ENCODE measurements around the gene ZNF407.

The ZNF407 gene

DNA sequence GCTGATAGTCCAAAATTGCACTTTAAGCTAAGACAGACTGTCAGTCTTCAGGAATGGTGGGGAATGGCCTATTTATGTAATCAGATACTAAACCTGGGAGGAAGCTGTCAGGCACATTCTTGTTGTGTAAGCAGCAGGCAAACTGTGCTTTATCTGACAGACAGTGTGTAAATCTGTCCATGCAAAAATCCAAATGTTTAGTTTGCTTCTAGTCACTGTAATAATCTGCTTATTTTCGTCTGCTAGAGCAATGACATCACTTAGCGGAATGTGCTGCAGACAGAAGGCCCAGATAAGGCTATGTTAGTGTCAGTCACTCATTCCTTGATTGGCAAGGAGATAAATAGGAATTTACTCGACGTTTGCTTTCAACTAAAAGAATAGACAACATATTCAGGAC, 263.5 kb downstream of the ZNF407 start (continued):
- TF ChIP-seq ZNF274 (IDR thresholded peaks at IDR 0.05; ENCODE audit: low read length), result no peak
- no peak for TF ChIP-seq ZNF274 (tag by site-specific recombination; IDR thresholded peaks at IDR 0.05; ENCODE audit: borderline replicate concordance)
- TF ChIP-seq, protein P1, sequence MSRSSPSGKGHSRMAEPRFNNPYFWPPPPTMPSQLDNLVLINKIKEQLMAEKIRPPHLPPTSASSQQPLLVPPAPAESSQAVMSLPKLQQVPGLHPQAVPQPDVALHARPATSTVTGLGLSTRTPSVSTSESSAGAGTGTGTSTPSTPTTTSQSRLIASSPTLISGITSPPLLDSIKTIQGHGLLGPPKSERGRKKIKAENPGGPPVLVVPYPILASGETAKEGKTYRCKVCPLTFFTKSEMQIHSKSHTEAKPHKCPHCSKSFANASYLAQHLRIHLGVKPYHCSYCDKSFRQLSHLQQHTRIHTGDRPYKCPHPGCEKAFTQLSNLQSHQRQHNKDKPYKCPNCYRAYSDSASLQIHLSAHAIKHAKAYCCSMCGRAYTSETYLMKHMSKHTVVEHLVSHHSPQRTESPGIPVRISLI (tag by site-specific recombination; IDR thresholded peaks at IDR 0.05), result no peak
- no peak for TF ChIP-seq ZNF341 (tag by site-specific recombination; IDR thresholded peaks at IDR 0.05; ENCODE audit: low read depth)
- TF ChIP-seq, protein P2, sequence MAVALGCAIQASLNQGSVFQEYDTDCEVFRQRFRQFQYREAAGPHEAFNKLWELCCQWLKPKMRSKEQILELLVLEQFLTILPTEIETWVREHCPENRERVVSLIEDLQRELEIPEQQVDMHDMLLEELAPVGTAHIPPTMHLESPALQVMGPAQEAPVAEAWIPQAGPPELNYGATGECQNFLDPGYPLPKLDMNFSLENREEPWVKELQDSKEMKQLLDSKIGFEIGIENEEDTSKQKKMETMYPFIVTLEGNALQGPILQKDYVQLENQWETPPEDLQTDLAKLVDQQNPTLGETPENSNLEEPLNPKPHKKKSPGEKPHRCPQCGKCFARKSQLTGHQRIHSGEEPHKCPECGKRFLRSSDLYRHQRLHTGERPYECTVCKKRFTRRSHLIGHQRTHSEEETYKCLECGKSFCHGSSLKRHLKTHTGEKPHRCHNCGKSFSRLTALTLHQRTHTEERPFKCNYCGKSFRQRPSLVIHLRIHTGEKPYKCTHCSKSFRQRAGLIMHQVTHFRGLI (tag by site-specific recombination; IDR thresholded peaks at IDR 0.05), result no peak
- TF ChIP-seq RBAK (tag by site-specific recombination; IDR thresholded peaks at IDR 0.05), result no peak
- TF ChIP-seq ZNF37A (tag by site-specific recombination; IDR thresholded peaks at IDR 0.05), result no peak
- no peak for TF ChIP-seq ZNF223 (tag by site-specific recombination; IDR thresholded peaks at IDR 0.05)
- no peak for TF ChIP-seq SP3 (tag by site-specific recombination; IDR thresholded peaks at IDR 0.05)
- TF ChIP-seq, protein P3, sequence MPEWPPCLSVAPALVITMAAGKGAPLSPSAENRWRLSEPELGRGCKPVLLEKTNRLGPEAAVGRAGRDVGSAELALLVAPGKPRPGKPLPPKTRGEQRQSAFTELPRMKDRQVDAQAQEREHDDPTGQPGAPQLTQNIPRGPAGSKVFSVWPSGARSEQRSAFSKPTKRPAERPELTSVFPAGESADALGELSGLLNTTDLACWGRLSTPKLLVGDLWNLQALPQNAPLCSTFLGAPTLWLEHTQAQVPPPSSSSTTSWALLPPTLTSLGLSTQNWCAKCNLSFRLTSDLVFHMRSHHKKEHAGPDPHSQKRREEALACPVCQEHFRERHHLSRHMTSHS (tag by site-specific recombination; IDR thresholded peaks at IDR 0.05), result peak; percentile 90
- TF ChIP-seq, protein P4, sequence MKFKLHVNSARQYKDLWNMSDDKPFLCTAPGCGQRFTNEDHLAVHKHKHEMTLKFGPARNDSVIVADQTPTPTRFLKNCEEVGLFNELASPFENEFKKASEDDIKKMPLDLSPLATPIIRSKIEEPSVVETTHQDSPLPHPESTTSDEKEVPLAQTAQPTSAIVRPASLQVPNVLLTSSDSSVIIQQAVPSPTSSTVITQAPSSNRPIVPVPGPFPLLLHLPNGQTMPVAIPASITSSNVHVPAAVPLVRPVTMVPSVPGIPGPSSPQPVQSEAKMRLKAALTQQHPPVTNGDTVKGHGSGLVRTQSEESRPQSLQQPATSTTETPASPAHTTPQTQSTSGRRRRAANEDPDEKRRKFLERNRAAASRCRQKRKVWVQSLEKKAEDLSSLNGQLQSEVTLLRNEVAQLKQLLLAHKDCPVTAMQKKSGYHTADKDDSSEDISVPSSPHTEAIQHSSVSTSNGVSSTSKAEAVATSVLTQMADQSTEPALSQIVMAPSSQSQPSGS (tag by site-specific recombination; IDR thresholded peaks at IDR 0.05; ENCODE audit: low read depth), result peak; percentile 80
- peak; percentile 60; the same call in 1 of the 2 replicates for TF ChIP-seq ZNF596 (tag by site-specific recombination; IDR thresholded peaks at IDR 0.05)
- no peak for TF ChIP-seq ZNF785 (tag by site-specific recombination; IDR thresholded peaks at IDR 0.05)
- TF ChIP-seq ZNF350 (tag by site-specific recombination; IDR thresholded peaks at IDR 0.05), result no peak
- no peak for TF ChIP-seq ZNF658 (tag by site-specific recombination; IDR thresholded peaks at IDR 0.05)
- no peak for TF ChIP-seq ZNF555 (tag by site-specific recombination; conservative IDR thresholded peaks at IDR 0.05)
- TF ChIP-seq, protein P5, sequence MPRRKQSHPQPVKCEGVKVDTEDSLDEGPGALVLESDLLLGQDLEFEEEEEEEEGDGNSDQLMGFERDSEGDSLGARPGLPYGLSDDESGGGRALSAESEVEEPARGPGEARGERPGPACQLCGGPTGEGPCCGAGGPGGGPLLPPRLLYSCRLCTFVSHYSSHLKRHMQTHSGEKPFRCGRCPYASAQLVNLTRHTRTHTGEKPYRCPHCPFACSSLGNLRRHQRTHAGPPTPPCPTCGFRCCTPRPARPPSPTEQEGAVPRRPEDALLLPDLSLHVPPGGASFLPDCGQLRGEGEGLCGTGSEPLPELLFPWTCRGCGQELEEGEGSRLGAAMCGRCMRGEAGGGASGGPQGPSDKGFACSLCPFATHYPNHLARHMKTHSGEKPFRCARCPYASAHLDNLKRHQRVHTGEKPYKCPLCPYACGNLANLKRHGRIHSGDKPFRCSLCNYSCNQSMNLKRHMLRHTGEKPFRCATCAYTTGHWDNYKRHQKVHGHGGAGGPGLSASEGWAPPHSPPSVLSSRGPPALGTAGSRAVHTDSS (tag by site-specific recombination; IDR thresholded peaks at IDR 0.05), result 0 out of 2 replicates have a peak, but pooled peaks have one; percentile 23
- TF ChIP-seq ZNF530 (tag by site-specific recombination; IDR thresholded peaks at IDR 0.05; ENCODE audit: low read depth), result no peak
- no peak for TF ChIP-seq ZNF677 (tag by site-specific recombination; IDR thresholded peaks at IDR 0.05)
- TF ChIP-seq, protein P6, sequence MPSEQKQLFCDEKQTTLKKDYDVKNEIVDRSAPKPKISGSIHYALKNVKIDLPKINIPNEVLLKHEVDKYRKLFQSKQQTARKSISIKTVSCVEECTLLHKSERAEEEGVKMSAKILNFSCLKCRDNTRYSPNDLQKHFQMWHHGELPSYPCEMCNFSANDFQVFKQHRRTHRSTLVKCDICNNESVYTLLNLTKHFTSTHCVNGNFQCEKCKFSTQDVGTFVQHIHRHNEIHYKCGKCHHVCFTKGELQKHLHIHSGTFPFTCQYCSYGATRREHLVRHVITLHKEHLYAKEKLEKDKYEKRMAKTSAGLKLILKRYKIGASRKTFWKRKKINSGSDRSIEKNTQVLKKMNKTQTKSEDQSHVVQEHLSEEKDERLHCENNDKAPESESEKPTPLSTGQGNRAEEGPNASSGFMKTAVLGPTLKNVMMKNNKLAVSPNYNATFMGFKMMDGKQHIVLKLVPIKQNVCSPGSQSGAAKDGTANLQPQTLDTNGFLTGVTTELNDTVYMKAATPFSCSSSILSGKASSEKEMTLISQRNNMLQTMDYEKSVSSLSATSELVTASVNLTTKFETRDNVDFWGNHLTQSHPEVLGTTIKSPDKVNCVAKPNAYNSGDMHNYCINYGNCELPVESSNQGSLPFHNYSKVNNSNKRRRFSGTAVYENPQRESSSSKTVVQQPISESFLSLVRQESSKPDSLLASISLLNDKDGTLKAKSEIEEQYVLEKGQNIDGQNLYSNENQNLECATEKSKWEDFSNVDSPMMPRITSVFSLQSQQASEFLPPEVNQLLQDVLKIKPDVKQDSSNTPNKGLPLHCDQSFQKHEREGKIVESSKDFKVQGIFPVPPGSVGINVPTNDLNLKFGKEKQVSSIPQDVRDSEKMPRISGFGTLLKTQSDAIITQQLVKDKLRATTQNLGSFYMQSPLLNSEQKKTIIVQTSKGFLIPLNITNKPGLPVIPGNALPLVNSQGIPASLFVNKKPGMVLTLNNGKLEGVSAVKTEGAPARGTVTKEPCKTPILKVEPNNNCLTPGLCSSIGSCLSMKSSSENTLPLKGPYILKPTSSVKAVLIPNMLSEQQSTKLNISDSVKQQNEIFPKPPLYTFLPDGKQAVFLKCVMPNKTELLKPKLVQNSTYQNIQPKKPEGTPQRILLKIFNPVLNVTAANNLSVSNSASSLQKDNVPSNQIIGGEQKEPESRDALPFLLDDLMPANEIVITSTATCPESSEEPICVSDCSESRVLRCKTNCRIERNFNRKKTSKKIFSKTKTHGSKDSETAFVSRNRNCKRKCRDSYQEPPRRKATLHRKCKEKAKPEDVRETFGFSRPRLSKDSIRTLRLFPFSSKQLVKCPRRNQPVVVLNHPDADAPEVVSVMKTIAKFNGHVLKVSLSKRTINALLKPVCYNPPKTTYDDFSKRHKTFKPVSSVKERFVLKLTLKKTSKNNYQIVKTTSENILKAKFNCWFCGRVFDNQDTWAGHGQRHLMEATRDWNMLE (tag by site-specific recombination; conservative IDR thresholded peaks at IDR 0.05; ENCODE audit: low read depth), result no peak
- TF ChIP-seq, protein P7, sequence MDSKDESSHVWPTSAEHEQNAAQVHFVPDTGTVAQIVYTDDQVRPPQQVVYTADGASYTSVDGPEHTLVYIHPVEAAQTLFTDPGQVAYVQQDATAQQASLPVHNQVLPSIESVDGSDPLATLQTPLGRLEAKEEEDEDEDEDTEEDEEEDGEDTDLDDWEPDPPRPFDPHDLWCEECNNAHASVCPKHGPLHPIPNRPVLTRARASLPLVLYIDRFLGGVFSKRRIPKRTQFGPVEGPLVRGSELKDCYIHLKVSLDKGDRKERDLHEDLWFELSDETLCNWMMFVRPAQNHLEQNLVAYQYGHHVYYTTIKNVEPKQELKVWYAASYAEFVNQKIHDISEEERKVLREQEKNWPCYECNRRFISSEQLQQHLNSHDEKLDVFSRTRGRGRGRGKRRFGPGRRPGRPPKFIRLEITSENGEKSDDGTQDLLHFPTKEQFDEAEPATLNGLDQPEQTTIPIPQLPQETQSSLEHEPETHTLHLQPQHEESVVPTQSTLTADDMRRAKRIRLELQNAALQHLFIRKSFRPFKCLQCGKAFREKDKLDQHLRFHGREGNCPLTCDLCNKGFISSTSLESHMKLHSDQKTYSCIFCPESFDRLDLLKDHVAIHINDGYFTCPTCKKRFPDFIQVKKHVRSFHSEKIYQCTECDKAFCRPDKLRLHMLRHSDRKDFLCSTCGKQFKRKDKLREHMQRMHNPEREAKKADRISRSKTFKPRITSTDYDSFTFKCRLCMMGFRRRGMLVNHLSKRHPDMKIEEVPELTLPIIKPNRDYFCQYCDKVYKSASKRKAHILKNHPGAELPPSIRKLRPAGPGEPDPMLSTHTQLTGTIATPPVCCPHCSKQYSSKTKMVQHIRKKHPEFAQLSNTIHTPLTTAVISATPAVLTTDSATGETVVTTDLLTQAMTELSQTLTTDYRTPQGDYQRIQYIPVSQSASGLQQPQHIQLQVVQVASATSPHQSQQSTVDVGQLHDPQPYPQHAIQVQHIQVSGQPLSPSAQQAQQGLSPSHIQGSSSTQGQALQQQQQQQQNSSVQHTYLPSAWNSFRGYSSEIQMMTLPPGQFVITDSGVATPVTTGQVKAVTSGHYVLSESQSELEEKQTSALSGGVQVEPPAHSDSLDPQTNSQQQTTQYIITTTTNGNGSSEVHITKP (tag by site-specific recombination; IDR thresholded peaks at IDR 0.05), result peak; percentile 24; the same call in 1 of the 2 replicates
- no peak for TF ChIP-seq ZNF175 (tag by site-specific recombination; IDR thresholded peaks at IDR 0.05)
- TF ChIP-seq ZNF433 (tag by site-specific recombination; IDR thresholded peaks at IDR 0.05; ENCODE audit: low read depth), result no peak
- TF ChIP-seq ZNF146 (tag by site-specific recombination; IDR thresholded peaks at IDR 0.05), result peak; percentile 22; the same call in 1 of the 2 replicates
- TF ChIP-seq ZNF654 (tag by site-specific recombination; IDR thresholded peaks at IDR 0.05; ENCODE audit: low read depth), result 0 out of 2 replicates have a peak, but pooled peaks have one; percentile 9

All from HEK293 (cell line).